Measurements from ENCODE around the gene FGF13.

Gene FGF13

DNA sequence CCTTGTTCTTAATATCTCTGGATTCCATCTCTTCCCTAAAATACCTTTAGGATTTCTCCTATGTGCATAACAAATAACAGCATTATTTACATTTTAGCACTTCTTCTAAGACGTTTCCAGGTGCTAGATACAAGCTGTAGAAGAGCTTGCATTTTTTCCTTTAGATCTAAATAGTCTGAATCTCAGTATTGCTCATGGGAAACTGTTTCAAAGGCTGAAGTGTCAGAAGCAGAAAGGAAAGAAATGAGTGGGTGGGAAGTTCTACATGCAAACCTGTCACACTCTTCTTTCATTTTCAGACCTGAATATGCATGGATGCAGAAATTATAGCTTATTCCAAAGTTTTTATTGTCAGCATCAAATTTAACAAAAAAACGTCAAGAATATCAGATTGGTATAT is 41.8 kb downstream of the FGF13 start:
- no peak for DNase-seq (ENCODE audit: insufficient read length, low spot score)
- TF ChIP-seq CTCF (IDR thresholded peaks at IDR 0.05; ENCODE audit: insufficient read depth, missing control alignments), result no peak
- FAIRE-seq, result no peak

DNA sequence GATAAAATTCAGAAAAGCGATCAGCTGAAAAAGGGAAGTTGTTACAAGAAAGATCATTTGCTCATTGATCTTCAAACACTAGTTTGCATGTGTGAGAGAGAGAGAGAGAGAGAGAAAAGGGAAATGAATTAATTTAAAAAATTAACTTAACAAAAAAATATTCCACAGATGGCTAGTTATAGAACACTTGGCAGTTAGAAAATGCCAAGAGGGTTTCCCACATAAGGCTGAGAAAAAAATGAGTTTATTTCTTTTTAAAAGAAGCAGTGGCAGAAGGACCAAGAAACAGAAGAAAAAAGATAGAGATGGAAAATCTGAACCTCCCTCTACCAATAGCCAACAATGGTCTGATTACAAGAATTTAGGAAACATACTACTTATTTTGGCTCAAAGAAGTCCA is 47.1 kb downstream of the FGF13 start:
- FAIRE-seq (no peak), DNase-seq (ENCODE audit: insufficient read length, low spot score) (no peak)
- TF ChIP-seq CTCF (IDR thresholded peaks at IDR 0.05; ENCODE audit: insufficient read depth, missing control alignments), result no peak

DNA sequence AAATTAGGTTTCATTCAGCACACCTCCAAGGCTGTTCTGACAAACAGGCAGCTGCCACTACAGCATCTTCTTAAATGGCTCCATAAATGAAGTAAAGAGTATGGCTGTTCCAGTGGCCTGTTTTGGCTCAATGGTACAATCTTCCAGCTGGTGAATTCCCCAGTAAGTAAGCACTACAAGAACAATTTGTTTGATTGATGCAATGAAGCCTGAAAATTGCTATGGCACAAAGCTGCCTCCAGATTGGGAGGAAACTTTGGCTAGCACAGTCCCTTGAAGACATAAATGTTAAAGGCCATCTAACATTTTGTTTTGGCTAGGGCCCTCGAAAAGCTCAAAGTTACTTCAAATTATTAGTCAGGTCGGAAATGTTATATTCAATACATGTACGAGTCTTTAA is 47.5 kb downstream of the FGF13 start:
- DNase-seq (ENCODE audit: insufficient read length, low spot score) (no peak), FAIRE-seq (no peak)

GRCh38 chrX:138651494-138651893 is 60.0 kb downstream of the FGF13 start:
- DNase-seq (ENCODE audit: insufficient read length, low spot score), result no peak
- TF ChIP-seq CTCF (IDR thresholded peaks at IDR 0.05; ENCODE audit: insufficient read depth, missing control alignments), result no peak
- no peak for FAIRE-seq

More for the DNA sequence above, 47.5 kb downstream of the FGF13 start:
- no peak for TF ChIP-seq CTCF (IDR thresholded peaks at IDR 0.05; ENCODE audit: insufficient read depth, missing control alignments)

DNA sequence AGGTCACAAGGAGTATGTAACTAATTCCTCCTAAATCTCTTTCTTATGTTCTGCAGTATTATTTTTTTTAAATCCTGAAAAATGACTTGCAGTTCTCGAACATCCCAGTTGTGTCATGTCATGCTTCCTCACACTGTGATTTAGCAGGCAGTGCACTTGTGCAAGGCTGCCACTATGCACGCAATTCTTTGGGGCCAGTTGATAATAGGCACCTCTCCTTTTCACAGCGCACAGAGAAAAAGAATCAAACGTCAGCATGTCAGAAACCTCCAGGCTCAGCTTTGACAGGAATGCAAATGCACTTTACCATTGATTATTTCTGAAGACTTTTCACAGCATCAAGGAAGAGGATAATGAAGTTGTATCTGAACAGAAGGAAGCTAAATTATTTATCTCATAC is 62.9 kb downstream of the FGF13 start:
- no peak for TF ChIP-seq CTCF (IDR thresholded peaks at IDR 0.05; ENCODE audit: insufficient read depth, missing control alignments)
- FAIRE-seq, result no peak
- DNase-seq (ENCODE audit: insufficient read length, low spot score), result no peak

DNA sequence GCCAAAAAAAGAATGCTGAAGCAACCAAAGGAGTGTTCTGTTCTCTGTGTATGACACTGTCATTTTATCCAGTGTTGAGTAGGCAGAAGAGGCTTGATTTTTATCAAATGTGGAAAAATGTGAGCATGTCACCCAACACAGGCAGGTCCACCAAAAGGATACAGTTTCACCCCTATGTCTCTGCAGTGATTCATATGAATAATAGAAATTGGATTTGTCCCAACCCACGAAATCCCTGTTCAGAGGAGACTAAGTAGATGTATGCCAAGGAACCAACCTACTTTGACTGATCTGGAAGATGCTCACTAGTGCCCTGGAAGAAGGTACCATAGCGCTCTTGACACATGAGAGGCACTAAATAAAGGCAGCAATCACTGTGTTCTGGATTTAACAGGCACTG is 72.5 kb downstream of the FGF13 start:
- no peak for TF ChIP-seq CTCF (IDR thresholded peaks at IDR 0.05; ENCODE audit: insufficient read depth, missing control alignments)
- DNase-seq (ENCODE audit: insufficient read length, low spot score) (no peak), FAIRE-seq (no peak)

All from D721Med (cell line).